Activated naive CD8-positive, alpha-beta T cell treated with anti-CD3 and anti-CD28 coated beads for 36 hours (primary cell): ENCODE data around the gene ZNF8. TPM values are rescaled to one million over a fixed set of nuclear protein-coding genes. Genes with fewer than 3 reads are reported as not detected.
"Not testable (repeated sequence)": the region's sequence is repeated elsewhere in the genome, so short reads cannot be mapped to it uniquely, and the experiment has no call there.

Source experiments
- DNase-seq: peaks from one replicate; pipeline ENCODE4 v3.0.0; 2021
- H3K27ac Mint-ChIP-seq: one replicate; pipeline ENCODE4 v1.8.0; 2022; ENCODE audit warnings: mild to moderate bottlenecking, moderate library complexity, mixed read lengths
- H3K27me3 Mint-ChIP-seq: one replicate; pipeline ENCODE4 v1.8.0; 2022; ENCODE audit warnings: mild to moderate bottlenecking, mixed read lengths
- H3K36me3 Mint-ChIP-seq: one replicate; pipeline ENCODE4 v1.8.0; 2021; ENCODE audit warnings: mild to moderate bottlenecking, mixed read lengths
- H3K4me1 Mint-ChIP-seq: one replicate; pipeline ENCODE4 v1.8.0; 2021; ENCODE audit warnings: mixed read lengths
- H3K4me3 Mint-ChIP-seq: one replicate; pipeline ENCODE4 v1.8.0; 2022; ENCODE audit warnings: mild to moderate bottlenecking, moderate library complexity, mixed read lengths
- H3K9me3 Mint-ChIP-seq: one replicate; pipeline ENCODE4 v1.8.0; 2022; ENCODE audit warnings: mixed read lengths
- total RNA-seq, 2 experiments: library from RNA; stranded (reverse); gene quantifications; one replicate each; pipeline ENCODE4 v1.2.3, GENCODE V29; 2021

Gene ZNF8
- 1 to 10 TPM; 4.1 to 4.3 TPM for total RNA-seq

DNA sequence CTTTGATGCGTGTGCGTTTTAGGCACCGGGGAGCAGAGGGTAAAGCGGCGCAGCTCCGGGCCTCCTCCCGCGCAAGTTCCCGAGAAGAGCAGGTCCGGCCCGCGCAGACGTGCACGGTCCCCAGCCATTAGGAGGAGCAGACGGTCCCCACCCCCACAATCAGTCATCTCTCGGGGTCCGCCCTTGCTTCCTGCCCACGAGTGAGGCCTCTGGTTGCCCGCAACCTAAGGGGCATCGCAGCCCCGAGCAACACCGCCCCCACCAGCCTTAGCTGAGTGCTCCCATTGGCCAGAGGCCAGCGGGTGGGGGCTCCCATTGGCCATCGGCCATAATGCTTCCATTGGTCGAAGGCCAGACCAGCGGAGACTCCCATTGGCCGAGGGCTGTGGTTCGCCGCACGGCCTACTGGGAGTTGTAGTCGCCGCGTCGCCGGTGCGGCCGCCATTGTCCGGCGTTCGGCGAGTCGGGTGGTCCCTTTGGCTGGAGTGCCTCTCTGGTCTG, at the start of gene ZNF8:
Gene ZNF8, plus strand, starts transcription at position 415 of the 501 bp plus-strand sequence. CDS start 127 bp downstream, outside the sequence.
- DNase-seq: peak; percentile 99
- Mint-ChIP-seq H3K36me3 (peaks cover 76% of the 10 kb centered on the region), H3K4me1 (peaks cover 30% of the 10 kb centered on the region), H3K27me3 (no peaks in the 10 kb centered on the region), H3K9me3 (peaks cover 16% of the 10 kb centered on the region), H3K27ac (peak within 1 kb of the TSS; percentile 95), H3K4me3 (peak within 1 kb of the TSS; percentile 93)

DNA sequence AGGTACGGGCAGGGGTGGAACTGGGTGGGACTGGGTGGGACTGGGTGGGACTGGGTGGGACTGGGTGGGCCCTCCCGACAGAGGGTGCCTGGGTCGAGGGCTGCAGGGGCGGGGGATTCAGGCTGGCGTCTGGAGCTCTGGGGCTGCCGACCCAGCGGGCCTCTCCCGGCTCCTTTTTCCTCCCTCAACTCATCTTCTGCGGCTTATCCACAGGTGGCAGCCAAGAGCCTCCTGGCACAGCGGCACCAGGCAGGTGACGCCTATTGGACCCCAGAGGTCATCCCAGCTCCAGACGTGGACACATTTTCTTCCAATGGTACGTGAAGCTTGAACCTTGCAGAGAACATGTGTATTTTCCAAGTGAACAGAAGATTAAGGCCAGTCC, 49.5 kb upstream of the ZNF8 start:
- DNase-seq: peak; percentile 44
- Mint-ChIP-seq H3K9me3 (peaks cover 50% of the 10 kb centered on the region), H3K4me3 (peak overlapping the region; percentile 94), H3K27ac (peak overlapping the region; percentile 94), H3K4me1 (peaks cover 14% of the 10 kb centered on the region), H3K36me3 (peaks cover 60% of the 10 kb centered on the region), H3K27me3 (no peaks in the 10 kb centered on the region)

DNA sequence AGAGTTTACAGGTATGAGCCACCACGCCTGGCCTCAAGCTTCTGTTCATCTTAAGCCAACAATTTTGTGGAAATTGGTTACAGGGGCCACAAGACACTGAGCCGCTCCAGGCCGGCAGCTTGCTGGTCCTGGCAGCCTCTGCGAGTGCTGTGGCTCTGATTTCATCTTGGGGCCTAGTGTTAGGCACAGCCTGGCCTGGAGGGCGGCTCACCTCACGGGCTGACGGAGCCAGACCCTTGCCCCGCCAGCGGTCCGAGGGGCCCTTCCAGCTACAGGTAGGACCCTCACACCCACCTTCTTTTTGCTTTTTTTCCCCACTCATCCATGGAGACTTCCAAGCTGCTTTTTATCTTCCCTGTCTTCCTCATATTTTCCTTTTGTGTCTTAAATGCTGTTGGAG, 41.4 kb upstream of the ZNF8 start:
- Mint-ChIP-seq H3K9me3 (peaks cover 61% of the 10 kb centered on the region), H3K27ac (no peak overlapping the region)

DNA sequence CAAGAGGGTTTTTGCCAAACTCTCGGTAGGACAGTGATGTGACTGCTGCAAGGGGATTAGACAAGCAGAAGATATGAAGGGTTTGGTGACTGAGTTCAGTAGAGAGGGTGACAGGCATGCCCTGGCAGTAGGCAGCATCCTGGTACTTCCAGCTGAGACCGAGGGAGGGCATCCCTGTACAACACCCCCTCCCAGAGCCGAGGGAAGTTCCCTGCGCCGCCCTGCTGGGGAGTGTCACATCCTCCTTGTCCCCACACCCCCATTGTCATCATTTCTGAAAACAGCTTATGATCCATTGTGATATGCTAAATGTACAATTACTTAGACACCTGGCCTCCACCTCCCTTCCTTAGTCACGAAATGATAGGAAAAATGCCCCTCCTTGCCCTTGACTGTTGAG, 35.4 kb upstream of the ZNF8 start:
- Mint-ChIP-seq H3K36me3 (peaks cover 100% of the 10 kb centered on the region), H3K4me3 (no peak overlapping the region), H3K27me3 (no peaks in the 10 kb centered on the region), H3K27ac (no peak overlapping the region), H3K4me1 (peaks cover 2% of the 10 kb centered on the region), H3K9me3 (peaks cover 65% of the 10 kb centered on the region)
- DNase-seq: no peak

More for the DNA sequence above, 41.4 kb upstream of the ZNF8 start:
- no peak overlapping the region for H3K4me3 Mint-ChIP-seq
- H3K4me1 Mint-ChIP-seq: no peaks in the 10 kb centered on the region
- no peaks in the 10 kb centered on the region for H3K27me3 Mint-ChIP-seq
- DNase-seq: no peak
- H3K36me3 Mint-ChIP-seq: peaks cover 97% of the 10 kb centered on the region

DNA sequence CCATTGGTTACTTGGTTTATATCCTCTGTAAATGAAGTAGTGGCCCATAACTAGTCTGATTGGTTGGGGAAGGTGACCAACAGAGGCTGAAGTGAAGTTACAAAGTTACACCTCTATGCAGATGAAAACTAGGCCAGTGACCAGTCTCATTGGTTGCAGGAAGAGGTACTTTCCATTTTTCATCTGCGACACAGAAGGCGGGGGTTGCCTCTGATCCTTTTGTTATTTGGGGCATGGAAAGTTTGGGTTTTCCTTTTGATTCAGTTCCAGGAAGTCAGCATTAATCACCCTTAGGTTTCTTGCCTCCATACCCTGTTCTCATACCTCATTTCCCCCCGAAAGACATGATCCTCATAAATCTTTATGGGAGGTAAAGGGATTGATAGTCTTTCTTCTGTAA, 29.9 kb upstream of the ZNF8 start:
- peaks cover 66% of the 10 kb centered on the region for H3K9me3 Mint-ChIP-seq
- peaks cover 4% of the 10 kb centered on the region for H3K4me1 Mint-ChIP-seq
- DNase-seq: no peak
- peak overlapping the region; percentile 86 for H3K27ac Mint-ChIP-seq
- peaks cover 100% of the 10 kb centered on the region for H3K36me3 Mint-ChIP-seq
- no peak overlapping the region for H3K4me3 Mint-ChIP-seq
- H3K27me3 Mint-ChIP-seq: no peaks in the 10 kb centered on the region

DNA sequence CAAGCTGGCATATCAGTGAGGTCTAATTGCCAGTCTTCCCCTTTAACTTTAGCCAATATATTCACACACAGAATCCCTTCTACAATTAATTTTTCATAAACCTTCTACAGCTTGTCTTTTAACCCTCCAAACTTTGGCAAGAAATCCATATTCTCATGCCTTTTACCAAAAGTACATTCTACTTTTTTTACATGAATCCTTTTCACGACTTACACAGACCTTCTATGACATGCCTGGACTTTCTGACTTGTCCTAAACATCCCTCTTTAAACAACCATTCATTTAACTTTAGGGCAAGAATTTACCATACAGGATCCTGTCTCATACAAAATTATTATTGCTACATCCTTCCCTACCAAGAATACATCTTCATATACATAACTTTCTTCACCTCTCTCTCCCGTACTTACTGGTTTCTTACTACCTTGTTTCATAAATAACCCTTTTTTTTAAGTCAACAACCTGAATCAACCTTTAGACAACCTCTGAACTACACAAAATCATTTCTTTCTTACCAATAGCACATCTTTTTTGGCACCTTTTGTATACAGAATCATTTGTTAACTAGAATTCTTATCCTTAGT, 26.6 kb upstream of the ZNF8 start:
- no peaks in the 10 kb centered on the region for H3K27me3 Mint-ChIP-seq
- peaks cover 67% of the 10 kb centered on the region for H3K9me3 Mint-ChIP-seq
- H3K4me3 Mint-ChIP-seq: no peak overlapping the region
- DNase-seq: no peak
- peaks cover 100% of the 10 kb centered on the region for H3K36me3 Mint-ChIP-seq
- H3K27ac Mint-ChIP-seq: no peak overlapping the region
- peaks cover 4% of the 10 kb centered on the region for H3K4me1 Mint-ChIP-seq

DNA sequence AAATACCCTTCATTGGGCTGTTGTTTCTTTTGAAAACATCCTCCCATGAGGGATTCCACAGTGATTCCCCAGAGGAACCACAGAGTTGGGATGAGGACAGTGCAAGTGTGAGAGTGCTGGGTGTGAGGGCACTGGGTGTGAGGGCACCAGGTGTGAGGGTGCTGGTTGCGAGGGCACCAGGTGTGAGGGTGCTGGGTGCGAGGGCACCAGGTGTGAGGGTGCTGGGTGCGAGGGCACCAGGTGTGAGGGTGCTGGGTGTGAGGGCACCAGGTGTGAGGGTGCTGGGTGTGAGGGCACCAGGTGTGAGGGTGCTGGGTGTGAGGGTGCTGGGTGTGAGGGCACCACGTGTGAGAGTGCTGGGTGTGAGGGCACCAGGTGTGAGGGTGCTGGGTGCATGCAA, 20.5 kb upstream of the ZNF8 start:
- H3K27ac Mint-ChIP-seq, H3K27me3 Mint-ChIP-seq, DNase-seq, H3K4me1 Mint-ChIP-seq, H3K4me3 Mint-ChIP-seq: not testable (repeated sequence)
- Mint-ChIP-seq H3K9me3 (peaks cover 69% of the 10 kb centered on the region), H3K36me3 (peaks cover 100% of the 10 kb centered on the region)

DNA sequence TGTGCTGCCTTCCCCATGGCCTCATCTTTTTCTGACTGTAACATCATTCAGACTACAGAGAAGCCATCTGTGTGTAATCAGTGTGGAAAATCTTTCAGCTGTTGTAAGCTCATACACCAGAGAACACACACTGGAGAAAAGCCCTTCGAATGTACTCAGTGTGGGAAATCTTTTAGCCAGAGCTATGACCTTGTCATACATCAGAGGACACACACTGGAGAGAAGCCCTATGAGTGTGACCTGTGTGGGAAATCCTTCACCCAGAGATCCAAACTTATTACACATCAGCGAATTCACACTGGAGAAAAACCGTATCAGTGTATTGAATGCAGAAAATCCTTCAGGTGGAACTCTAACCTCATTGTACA, 17.2 kb upstream of the ZNF8 start:
- Mint-ChIP-seq H3K9me3 (peaks cover 60% of the 10 kb centered on the region), H3K27me3 (no peaks in the 10 kb centered on the region), H3K4me3 (no peak overlapping the region), H3K4me1 (no peaks in the 10 kb centered on the region), H3K27ac (no peak overlapping the region), H3K36me3 (peaks cover 100% of the 10 kb centered on the region)
- no peak for DNase-seq

DNA sequence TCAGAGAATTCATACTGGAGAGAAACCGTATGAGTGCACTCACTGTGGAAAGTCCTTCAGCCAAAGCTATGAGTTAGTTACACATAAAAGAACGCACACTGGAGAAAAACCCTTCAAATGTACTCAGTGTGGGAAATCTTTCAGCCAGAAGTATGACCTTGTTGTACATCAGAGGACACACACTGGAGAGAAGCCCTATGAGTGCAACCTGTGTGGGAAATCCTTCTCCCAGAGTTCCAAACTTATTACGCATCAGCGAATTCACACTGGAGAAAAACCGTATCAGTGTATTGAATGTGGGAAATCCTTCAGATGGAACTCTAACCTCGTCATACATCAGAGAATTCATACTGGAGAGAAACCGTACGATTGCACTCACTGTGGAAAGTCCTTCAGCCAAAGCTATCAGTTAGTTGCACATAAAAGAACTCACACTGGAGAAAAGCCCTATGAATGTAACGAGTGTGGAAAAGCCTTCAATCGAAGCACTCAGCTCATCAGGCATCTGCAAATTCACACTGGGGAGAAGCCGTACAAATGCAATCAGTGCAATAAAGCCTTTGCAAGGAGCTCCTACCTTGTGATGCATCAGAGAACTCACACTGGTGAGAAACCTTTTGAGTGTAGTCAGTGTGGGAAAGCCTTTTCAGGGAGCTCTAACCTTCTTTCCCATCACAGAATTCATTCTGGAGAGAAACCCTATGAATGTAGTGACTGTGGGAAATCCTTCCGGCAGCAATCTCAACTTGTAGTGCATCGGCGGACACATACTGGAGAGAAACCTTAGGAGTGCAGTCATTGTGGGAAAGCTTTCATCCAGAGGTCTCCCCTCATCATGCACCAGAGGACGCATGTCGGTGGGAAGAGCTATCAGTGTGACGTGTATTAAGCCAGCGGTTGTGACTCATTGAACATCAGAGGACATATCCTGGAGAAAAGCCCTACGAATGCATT, 16.5 kb upstream of the ZNF8 start:
- Mint-ChIP-seq H3K36me3 (peaks cover 99% of the 10 kb centered on the region), H3K27me3 (no peaks in the 10 kb centered on the region), H3K9me3 (peaks cover 59% of the 10 kb centered on the region), H3K4me3 (no peak overlapping the region), H3K4me1 (no peaks in the 10 kb centered on the region), H3K27ac (no peak overlapping the region)
- DNase-seq: no peak

DNA sequence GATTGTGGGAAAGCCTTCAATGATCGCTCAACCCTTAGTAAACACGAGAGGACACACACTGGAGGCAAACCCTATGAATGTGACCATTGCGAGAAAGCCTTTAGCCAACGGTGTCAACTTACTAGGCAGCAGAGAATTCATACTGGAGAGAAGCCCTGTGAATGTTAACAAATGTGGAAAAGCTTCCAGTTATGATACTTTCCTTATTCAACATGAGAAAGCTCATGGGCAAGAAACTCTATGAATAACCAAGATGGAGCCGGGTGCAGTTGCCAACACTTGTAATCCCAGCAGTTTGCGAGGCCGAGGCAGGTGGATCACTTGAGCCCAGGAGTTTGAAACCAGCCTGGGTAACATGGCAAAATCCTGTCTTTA, 15.8 kb upstream of the ZNF8 start:
- Mint-ChIP-seq H3K27me3 (no peaks in the 10 kb centered on the region), H3K9me3 (peaks cover 55% of the 10 kb centered on the region), H3K27ac (no peak overlapping the region), H3K4me1 (no peaks in the 10 kb centered on the region), H3K4me3 (no peak overlapping the region), H3K36me3 (peaks cover 99% of the 10 kb centered on the region)
- DNase-seq: no peak

DNA sequence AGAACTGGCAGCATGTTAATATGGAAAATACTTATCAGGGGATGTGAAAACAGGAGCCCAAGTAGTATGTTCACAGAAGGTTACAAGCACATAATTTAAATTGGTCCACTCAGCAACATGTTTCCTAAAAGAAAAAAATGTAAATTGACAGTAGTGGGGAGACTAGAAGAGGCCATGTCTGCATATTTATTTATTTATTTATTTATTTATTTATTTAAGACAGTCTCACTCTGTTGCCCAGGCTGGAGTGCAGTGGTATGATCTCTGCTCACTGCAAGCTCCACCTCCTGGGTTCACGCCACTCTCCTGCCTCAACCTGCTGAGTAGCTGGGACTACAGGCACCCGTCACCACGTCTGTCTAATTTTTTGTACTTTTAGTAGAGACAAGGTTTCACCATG, 13.7 kb upstream of the ZNF8 start:
- Mint-ChIP-seq H3K27ac (no peak overlapping the region), H3K36me3 (peaks cover 94% of the 10 kb centered on the region), H3K4me1 (no peaks in the 10 kb centered on the region), H3K4me3 (no peak overlapping the region), H3K9me3 (peaks cover 45% of the 10 kb centered on the region), H3K27me3 (no peaks in the 10 kb centered on the region)
- DNase-seq: no peak

DNA sequence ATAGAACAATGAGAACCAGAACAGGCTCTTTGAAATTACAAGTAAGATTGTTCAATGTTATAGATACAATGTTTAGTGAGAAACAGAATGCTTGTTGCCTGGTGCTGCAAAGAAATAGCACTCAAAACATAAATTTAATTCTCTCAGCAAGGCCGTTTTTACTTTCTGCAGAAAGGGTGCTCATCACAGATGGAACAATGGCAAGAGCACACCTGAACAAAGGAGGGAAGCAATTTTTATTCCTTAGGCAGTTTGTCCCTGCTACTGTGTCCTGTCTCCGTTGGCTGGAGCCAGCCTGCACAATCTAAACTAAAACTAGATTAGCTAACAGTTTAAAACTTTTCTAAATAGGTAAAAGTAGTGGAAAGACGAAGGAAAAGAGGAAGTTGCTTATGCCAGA, 10.4 kb upstream of the ZNF8 start:
- Mint-ChIP-seq H3K27me3 (no peaks in the 10 kb centered on the region), H3K4me3 (no peak overlapping the region), H3K36me3 (peaks cover 92% of the 10 kb centered on the region), H3K4me1 (no peaks in the 10 kb centered on the region), H3K27ac (no peak overlapping the region), H3K9me3 (peaks cover 43% of the 10 kb centered on the region)
- no peak for DNase-seq

DNA sequence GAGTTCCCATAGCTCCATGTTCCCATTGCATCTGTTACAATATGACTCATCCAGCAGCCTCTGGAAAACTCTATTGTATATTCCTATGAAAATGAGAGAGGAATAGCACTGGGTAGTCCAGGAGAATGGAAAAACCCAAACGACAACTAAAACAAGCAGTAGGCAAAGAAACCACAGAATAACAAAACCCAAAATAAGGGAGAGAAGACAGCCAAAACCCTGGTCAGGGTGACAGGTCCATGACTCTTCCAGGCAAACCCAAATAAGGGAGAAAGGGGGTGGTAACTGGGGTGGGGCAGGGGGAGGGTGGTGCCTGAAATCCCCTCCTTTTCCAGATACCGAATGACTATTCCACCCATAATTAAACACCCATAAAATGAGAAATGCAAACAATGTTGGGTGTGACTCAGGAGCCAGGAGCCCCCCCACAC, 4.0 kb upstream of the ZNF8 start:
- DNase-seq: no peak
- no peaks in the 10 kb centered on the region for H3K27me3 Mint-ChIP-seq
- peaks cover 40% of the 10 kb centered on the region for H3K9me3 Mint-ChIP-seq
- peaks cover 7% of the 10 kb centered on the region for H3K4me1 Mint-ChIP-seq
- no peak overlapping the region for H3K27ac Mint-ChIP-seq
- peaks cover 80% of the 10 kb centered on the region for H3K36me3 Mint-ChIP-seq
- no peak overlapping the region for H3K4me3 Mint-ChIP-seq

DNA sequence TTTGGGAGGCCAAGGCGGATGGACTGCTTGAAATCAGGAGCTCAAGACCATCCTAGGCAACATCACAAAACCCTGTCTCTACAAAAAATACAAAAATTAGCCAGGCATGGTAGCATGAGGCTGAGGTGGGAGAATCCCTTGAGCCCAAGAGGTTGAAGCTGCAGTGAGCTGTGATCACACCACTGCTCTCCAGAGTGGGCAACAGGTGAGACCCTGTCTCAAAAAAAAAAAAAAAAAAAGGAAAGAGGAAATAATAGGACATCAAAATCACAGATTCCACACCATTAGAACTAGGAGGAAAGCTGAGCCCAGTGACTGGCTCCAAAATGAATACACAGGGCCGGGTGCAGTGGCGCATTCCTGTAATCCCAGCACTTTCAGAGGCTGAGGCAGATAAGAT, 3.2 kb upstream of the ZNF8 start:
- peaks cover 34% of the 10 kb centered on the region for H3K9me3 Mint-ChIP-seq
- no peak for DNase-seq
- no peak overlapping the region for H3K27ac Mint-ChIP-seq
- H3K4me1 Mint-ChIP-seq: peaks cover 14% of the 10 kb centered on the region
- no peaks in the 10 kb centered on the region for H3K27me3 Mint-ChIP-seq
- H3K4me3 Mint-ChIP-seq: no peak overlapping the region
- peaks cover 80% of the 10 kb centered on the region for H3K36me3 Mint-ChIP-seq

DNA sequence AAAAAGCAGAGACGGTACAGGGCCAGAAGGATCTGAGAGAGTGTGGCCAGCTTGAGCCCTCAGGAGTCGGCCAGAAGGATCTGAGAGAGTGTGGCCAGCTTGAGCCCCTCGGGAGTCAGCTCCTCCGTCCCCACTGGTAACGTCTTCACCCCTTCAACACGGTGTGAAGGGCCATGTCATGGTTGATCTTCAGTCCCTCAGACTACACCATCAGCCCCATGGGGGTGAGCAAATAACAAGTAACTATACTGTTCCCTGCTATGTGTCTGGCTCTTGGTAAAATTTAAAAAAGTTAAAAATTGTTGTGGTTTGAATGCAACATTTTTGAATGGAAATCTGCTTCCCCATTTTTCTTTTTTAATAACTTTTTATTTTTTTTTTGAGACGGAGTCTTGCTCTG, 1.6 kb upstream of the ZNF8 start:
- no peak overlapping the region for H3K27ac Mint-ChIP-seq
- DNase-seq: no peak
- H3K4me3 Mint-ChIP-seq: peak overlapping the region; percentile 93
- no peaks in the 10 kb centered on the region for H3K27me3 Mint-ChIP-seq
- peaks cover 79% of the 10 kb centered on the region for H3K36me3 Mint-ChIP-seq
- H3K4me1 Mint-ChIP-seq: peaks cover 28% of the 10 kb centered on the region
- H3K9me3 Mint-ChIP-seq: peaks cover 18% of the 10 kb centered on the region
